HG03039 (cell line): ENCODE measurements around the gene TSSK3.
"Not testable (repeated sequence)": the region's sequence is repeated elsewhere in the genome, so short reads cannot be mapped to it uniquely, and the experiment has no call there.

Experiments
- ATAC-seq: cut with Tn5 transposase; IDR thresholded peaks from one replicate; pipeline ENCODE4 v1.9.1; 2021; ENCODE audit warnings: mild to moderate bottlenecking, moderate library complexity; ENCODE audit not compliant: unreplicated experiment

The TSSK3 gene

DNA sequence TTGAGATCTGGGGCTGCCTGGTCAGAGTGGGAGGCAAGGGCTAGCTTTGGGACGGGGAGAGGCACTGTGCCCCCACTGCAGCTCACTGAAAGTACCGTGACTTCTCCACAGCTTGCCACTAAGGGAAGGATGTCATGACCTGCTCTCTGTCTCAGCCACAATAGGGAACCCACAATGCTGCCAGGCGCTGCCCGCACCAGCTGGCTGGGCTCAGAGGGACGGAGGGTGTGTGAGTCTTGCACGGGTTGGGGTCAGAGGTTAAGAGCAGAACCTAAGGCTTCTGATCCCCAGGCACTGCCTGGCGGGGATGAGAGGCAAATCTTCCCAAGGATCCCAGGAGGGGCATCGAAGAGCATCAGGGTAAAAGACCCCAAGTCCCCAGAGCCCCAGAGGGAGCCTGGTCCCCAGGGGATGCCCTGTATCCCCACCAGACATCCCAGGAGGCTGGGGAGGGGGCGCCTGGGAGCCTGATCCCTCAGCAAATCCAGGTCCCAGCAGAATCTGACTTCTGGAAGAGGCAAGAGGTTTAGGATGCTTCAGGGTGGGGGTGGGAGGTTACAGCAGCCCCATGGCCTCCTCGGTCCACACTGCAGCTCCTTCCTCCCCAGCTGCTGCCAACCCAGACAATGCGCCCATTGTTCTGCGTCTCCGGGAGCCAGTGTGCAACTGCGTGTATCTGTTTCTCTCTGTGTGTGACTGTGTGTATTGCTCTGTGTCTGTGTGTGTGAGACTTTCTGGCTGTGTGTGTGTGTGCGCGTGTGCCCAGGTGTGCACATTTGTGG is 24.3 kb upstream of the TSSK3 start:
- ATAC-seq, result no peak

DNA sequence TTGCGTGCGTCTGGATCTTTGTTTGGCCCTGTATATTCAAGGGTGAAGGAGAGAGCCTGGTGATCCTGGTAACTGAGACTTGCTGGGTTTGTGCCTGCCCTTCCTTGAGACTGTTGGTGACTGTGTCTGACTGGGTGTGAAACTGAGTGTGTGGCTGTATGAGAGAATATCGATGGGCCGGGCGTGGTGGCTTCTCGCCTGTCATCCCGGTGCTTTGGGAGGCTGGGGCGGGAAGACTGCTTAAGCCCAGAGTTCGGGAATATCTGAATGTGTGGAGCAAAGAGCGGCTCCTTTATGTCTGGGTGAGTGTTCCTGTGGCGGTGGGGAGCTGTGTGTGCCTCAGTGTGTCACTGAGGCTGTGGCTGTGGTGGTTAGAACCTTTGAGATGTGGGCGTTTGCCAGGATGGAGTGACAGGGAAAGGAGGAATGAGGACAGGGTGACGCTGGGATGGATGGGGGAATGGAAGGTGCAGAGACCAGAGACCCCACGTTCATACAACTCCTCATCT is 23.6 kb upstream of the TSSK3 start:
- no peak for ATAC-seq

DNA sequence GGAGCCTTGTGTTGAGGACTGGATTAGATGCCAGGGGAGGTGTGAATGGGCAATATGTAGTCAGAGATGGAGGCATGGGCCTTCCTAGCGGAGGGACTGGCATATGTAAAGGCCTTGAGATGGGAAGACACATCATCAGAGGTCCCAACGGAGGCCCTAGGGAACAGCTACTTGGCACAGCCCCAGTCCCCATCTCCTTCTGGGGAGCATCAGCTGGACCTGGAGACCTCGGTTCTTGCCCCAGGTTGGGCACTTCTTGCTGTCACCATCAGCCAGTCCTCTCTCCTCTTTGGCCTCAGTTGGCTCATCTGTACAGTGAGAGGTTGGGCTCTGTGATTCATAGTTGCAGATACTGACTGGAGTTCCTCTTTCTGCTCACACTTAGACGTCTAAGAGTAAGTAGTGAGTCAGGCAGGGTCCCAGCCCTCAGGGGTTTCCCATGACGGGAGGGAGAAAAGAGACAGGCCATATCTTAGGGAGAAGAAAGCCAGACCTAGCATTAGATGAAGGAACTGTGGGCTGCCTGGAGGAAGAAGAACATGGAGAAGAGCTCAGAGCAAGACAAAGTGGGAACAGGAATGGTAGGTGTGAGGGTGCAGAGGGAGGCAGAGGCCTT is 22.9 kb upstream of the TSSK3 start:
- no peak for ATAC-seq

DNA sequence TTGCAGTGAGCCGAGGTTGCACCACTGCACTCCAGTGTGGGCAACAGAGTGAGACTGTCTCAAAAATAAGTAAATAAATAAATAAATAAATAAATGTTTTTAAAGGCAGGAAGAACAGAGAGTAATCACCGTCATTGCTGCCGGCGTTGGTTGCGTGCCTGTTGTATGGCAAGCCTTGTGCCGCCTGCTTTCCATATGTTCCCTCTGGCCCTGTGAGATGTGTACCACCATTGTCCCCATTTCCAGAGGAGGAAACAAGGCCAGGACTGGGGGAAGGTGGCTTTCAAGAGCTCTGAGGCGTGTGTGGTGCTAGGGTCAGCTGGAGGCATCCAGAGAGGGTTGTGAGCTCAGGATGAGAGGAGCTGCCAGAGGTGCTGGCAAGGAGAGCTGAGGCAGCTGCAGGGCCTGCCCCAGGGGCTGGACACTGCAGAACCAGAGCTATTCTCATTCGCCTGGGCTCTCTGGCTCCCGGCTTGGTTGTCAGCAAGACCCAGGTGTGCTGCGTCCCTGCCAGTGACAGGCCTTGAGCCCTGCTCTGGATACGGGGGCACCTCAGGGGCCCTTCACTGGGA is 21.1 kb upstream of the TSSK3 start:
- no peak for ATAC-seq

DNA sequence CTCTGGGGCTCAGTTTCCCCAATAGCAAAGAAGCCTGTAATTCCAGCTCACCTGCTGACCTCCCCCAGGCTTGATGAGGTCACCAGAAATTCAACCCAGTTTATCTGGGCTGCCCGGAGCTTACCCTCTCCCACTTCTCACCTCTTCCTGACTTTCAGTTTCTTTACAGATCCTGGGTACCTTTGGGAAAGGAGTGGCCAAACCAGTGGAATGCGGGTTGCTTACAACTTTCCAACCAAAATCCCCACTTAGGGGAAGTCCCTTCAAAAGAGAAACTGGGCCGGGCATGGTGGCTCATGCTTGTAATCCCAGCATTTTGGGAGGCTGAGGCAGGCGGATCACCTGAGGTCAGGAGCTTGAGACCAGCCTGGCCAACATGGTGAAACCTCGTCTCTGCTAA is 20.4 kb upstream of the TSSK3 start:
- no peak for ATAC-seq

DNA sequence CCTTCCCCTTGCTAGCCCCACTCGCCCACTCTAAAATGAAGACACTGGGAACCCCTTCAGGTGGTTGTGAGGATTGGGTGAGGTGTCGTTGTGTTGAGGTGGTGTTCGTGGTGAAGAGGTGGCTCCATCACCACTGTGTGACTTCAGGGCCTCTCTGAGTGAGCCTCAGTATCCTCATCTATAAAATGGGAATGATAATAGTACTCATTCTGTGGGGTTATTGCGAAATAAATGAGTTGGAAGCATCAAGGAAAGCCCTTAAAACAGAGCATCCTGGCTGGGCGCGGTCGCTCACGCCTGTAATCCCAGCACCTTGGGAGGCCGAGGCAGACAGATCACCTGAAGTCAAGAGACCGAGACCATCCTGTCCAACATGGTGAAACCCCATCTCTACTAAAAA is 19.6 kb upstream of the TSSK3 start:
- no peak for ATAC-seq

DNA sequence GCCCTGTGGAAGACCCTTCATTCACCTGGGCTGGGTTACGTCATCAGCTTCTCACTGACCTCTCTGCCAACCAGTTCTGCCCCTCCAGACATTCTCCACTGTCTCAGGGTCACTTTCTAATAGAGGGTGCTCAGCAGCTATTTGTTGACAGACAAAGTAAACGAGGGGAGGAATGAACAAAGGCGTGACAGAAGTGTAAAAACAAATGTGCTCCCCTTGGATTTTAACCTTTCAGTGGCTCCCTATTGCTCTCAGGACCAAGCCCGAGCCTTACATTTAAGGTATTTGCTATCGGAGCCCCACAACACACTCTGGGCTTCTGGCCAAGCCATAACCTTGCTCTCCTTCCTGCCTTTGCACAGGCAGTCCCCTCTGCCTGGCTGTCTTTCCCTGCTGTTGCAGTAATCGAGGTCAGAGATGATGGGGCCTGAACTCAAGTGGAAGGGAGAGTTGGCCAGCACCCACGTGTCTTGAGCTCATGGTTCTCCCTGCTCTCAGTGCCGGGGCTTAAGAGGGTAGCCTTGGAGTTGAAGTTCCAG is 17.0 kb upstream of the TSSK3 start:
- no peak for ATAC-seq

- no peak for ATAC-seq
These were observed 15.7 kb upstream of the TSSK3 start for GRCh38 chr1:32346532-32347157.

- ATAC-seq, result no peak
These were observed 13.1 kb upstream of the TSSK3 start for GRCh38 chr1:32349211-32349708.

DNA sequence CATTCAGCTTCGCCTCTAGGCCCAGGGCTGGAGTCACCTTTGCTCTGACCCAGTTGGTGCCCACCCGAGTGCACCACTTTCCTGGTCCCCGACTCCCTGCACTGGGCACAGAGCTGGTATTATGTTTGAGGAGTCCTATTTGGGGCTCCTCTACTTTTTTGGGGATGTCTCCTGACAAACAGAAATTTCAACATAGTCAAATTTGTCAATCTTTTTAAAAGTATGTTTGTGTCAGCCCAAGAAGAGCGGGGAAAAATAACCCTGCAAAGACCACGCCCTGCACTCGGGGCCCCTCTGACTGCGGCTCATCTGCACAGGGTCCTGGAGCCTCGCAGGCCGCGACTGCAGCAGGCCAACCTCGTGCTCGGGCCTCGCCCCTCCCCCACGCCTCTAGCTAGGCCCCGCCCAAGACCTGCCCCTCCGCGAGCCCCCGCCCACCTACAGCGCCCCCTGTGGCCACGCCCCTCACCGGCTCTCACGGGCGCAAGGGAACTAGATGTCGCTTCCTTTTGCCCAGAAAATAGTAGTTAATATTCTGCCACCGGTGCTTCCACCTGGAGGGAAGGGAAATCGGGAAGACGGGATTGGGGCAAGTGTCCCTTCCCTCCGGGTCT is 11.4 kb upstream of the TSSK3 start:
- peak; percentile 31 for ATAC-seq

DNA sequence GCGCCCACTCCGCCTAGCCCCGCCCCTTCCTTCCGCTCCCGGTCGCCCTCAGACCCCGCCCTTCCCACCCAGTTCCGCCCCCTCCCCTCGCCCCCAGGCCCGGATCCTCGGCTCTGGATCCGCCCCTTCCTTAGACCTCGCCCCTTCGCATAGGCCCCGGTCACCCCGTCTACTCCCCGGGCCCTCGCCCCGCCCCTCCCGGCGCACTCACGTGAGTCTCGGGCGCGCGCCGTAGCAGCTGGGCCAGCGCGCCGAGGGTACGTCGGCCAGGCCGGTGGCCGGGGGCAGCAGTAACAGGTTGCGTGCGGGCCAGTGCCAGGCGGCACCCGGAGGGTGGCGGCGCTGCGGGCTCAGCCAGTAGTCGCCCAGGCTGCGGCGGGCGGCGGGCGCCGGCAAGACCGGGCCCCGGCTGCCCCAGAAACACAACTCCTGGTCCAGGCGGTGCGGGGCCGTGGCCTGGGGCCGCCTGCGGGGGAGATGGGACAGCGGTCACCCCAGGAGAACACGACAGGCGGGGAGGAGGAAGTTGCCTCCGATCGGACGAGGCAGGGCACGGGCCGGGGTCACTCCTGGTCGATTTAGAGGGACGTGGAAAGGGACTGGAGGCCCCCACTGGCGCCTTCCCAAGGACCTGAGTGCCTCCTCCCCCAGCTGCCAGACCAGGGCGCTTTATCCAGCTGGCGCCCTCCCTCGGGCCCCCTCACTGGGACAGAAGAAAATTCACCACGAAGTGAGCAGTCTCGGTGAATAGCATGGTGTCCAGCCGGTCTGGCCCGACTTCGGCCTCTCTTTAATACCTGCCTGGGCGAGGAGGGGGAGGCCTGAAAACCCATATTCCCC is 10.7 kb upstream of the TSSK3 start:
- ATAC-seq, result peak; percentile 86

- no peak for ATAC-seq
These were observed 10.0 kb upstream of the TSSK3 start for GRCh38 chr1:32352239-32352745.

- no peak for ATAC-seq
These were observed 9.4 kb upstream of the TSSK3 start for GRCh38 chr1:32352831-32353383.

- ATAC-seq, result no peak
These were observed 8.9 kb upstream of the TSSK3 start for GRCh38 chr1:32353431-32353830.

DNA sequence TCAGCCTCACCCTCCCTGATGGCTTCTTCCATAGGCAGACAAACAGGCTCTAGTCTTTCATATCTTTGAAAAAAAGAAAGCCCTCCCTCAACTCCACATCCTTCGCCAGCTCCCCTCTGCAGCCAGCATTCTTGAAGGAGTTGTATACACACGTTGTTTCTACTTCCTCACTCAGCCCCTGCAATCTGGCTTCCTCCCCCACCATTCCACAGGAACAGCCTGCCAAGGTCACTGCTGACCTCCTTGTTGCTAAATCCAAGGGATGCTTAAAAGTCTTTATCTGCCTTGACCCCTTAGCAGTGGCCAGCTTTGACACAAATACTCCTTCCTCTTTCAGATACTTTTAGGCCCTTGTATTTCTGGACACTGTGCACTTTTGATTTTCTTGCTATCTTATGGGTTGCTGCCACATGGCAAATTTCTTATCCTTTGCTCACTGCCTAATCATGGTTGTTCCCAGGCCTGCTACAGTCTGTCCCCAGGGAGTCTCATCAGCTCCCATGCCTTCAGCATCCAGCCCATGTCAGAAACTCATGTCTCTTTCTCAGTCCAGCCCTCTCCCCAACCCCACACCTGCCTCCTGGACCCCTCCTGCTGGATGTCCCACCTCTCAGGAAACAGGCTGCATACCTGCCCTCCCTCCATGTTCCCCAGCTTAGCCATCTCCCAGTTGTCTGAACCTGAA is 8.3 kb upstream of the TSSK3 start:
- ATAC-seq, result no peak

GRCh38 chr1:32355778-32356177 is 6.6 kb upstream of the TSSK3 start:
- ATAC-seq, result not testable (repeated sequence)

- no peak for ATAC-seq
These were observed 5.9 kb upstream of the TSSK3 start for GRCh38 chr1:32356478-32356877.

- no peak for ATAC-seq
These were observed 4.7 kb upstream of the TSSK3 start for GRCh38 chr1:32357614-32358013.

DNA sequence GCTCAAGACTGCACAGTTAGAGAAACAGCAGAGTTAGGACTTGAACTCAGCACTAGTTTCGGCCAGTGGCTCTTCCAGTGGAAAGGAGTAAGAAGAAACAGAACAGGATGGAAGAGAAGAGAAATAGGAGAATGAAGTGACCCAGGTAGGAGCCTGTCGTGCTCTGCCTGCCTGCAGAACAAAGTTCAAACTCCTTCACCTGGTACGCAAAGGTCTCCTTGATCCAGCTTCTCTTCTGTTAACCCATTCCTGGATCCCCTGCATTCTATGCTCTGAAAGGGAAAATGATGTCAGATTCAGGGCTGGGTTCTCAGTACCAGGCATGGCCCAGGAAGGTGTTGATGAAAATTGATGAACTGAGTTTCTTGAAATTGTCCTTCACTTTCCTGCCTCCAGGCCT is 3.9 kb upstream of the TSSK3 start:
- no peak for ATAC-seq
